Esophagus squamous epithelium (tissue), 4 donors: ENCODE measurements around the gene NOC4L.

Experiments
- CTCF ChIP-seq, 6 experiments: fragments of 450-650 bp in 4 of 6; fragments of 200-600 bp in 2 of 6; sonication (generic) in 2 of 6; IDR thresholded peaks; one replicate each; pipeline ENCODE4 v1.5.1; 2016 to 2019; ENCODE audit warnings: antibody characterized with exemption in 6 of 6, mild to moderate bottlenecking in 4 of 6, moderate library complexity in 4 of 6
- POLR2A ChIP-seq, 4 donors: fragments of 450-650 bp; IDR thresholded peaks; one replicate each; pipeline ENCODE4 v1.6.1; 2017; ENCODE audit warnings: antibody characterized with exemption in 4 of 4, mild to moderate bottlenecking in 4 of 4, moderate library complexity in 3 of 4

- TF ChIP-seq CTCF (IDR thresholded peaks at IDR 0.05) (no peak), POLR2A (IDR thresholded peaks at IDR 0.05) (no peak)
Measured at GRCh38 chr12:132163041-132163910, 19.0 kb downstream of the NOC4L start.
